OCI-LY1 (cell line): ENCODE data around the gene NDUFS1.
"Not testable (repeated sequence)": the region's sequence is repeated elsewhere in the genome, so short reads cannot be mapped to it uniquely, and the experiment has no call there.

ENCODE experiments used
- H2AFZ ChIP-seq: fragments of 200-600 bp; sonication (generic), shearing (Covaris generic); 2 replicates; pipeline ENCODE4 v1.6.0; 2014; ENCODE audit warnings: antibody characterized with exemption, mild to moderate bottlenecking, low read length
- H3F3A ChIP-seq: fragments of 200-600 bp; sonication (generic), shearing (Covaris generic); 2 replicates; pipeline ENCODE4 v1.6.0; 2014; ENCODE audit warnings: mild to moderate bottlenecking, antibody characterized with exemption, low read length, moderate library complexity; ENCODE audit not compliant: insufficient read depth
- H3K27ac ChIP-seq: fragments of 200-600 bp; sonication (generic); 2 replicates; pipeline ENCODE4 v1.5.1; 2014; ENCODE audit warnings: low read length, mixed run types, mild to moderate bottlenecking, low read depth; ENCODE audit not compliant: poor library complexity, severe bottlenecking
- H3K27me3 ChIP-seq: fragments of 200-600 bp; sonication (generic); 2 replicates; pipeline ENCODE4 v1.6.0; 2014; ENCODE audit warnings: antibody characterized with exemption, mild to moderate bottlenecking, low read length, moderate library complexity; ENCODE audit not compliant: insufficient read depth
- H3K36me3 ChIP-seq: fragments of 200-600 bp; sonication (generic); 2 replicates; pipeline ENCODE4 v1.6.1; 2014; ENCODE audit warnings: mild to moderate bottlenecking, antibody characterized with exemption, low read length, moderate library complexity, mixed read lengths; ENCODE audit not compliant: insufficient read depth
- H3K4me1 ChIP-seq: fragments of 200-600 bp; sonication (generic); 2 replicates; pipeline ENCODE4 v1.5.1; 2014; ENCODE audit warnings: mild to moderate bottlenecking, low read length, moderate library complexity; ENCODE audit not compliant: insufficient read depth, severe bottlenecking
- H3K4me2 ChIP-seq: fragments of 200-600 bp; sonication (generic), shearing (Covaris generic); 2 replicates; pipeline ENCODE4 v1.6.1; 2014; ENCODE audit warnings: low read length
- H3K4me3 ChIP-seq: fragments of 200-600 bp; sonication (generic); 2 replicates; pipeline ENCODE4 v1.5.1; 2014; ENCODE audit warnings: low read length, low read depth, mild to moderate bottlenecking, mixed read lengths; ENCODE audit not compliant: poor library complexity, severe bottlenecking
- H3K79me2 ChIP-seq: fragments of 200-600 bp; shearing (Covaris generic); 2 replicates; pipeline ENCODE4 v1.6.1; 2016; ENCODE audit warnings: mixed run types, low read length, mixed read lengths; ENCODE audit not compliant: insufficient read depth
- H3K9ac ChIP-seq: fragments of 200-600 bp; sonication (generic), shearing (Covaris generic); 2 replicates; pipeline ENCODE4 v1.6.1; 2014; ENCODE audit warnings: mild to moderate bottlenecking, low read length, mixed read lengths
- H3K9me2 ChIP-seq: fragments of 200-600 bp; sonication (generic), shearing (Covaris generic); 2 replicates; pipeline ENCODE4 v1.6.1; 2014; ENCODE audit warnings: low read depth, mild to moderate bottlenecking, low read length, mixed read lengths
- H3K9me3 ChIP-seq: fragments of 200-600 bp; shearing (Covaris generic); 2 replicates; pipeline ENCODE4 v1.6.1; 2014; ENCODE audit warnings: low read length, mixed read lengths
- H4K20me1 ChIP-seq: fragments of 200-600 bp; sonication (generic), shearing (Covaris generic); 2 replicates; pipeline ENCODE4 v1.6.0; 2016; ENCODE audit warnings: mild to moderate bottlenecking, low read length; ENCODE audit not compliant: insufficient read depth
- EZH2 ChIP-seq: fragments of 200-600 bp; sonication (generic), shearing (Covaris generic); IDR thresholded peaks from 2 replicates; pipeline ENCODE4 v1.8.0; 2017; ENCODE audit warnings: borderline replicate concordance, mixed run types, mild to moderate bottlenecking, antibody characterized with exemption, low read length, moderate library complexity, mixed read lengths
- TF ChIP-seq, protein P1 (sequence below): fragments of 200-600 bp; sonication (generic), shearing (Covaris generic); IDR thresholded peaks from 2 replicates; pipeline ENCODE4 v1.5.1; 2017; ENCODE audit warnings: mild to moderate bottlenecking, antibody characterized with exemption, low read length, moderate library complexity, mixed read lengths

The NDUFS1 gene

DNA sequence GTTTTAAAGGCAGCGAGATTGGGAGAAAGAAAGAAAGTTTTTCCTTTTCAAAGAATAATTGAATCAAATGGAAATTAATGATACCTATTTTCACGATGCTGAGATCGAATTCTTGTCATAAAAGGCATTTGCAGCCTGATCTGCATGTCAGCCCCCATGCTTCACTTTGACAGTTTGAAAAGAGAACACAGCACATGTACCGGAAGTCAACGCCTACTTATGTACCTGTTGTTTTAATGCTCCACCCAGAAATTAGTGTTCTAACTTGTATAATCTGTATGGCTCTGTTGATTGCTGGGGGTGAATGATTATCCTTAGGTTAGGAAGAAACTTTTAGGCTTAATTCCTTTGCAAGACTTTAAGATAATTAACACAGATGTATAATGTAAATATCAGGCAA is 31.4 kb upstream of the NDUFS1 start:
- H3K9me3 ChIP-seq, result no peaks in the 10 kb centered on the region
- H3K79me2 ChIP-seq, result no peaks in the 10 kb centered on the region
- H3K27me3 ChIP-seq, result no peaks in the 10 kb centered on the region
- H3K4me3 ChIP-seq, result no peak overlapping the region
- H4K20me1 ChIP-seq, result no peaks in the 10 kb centered on the region
- H3K36me3 ChIP-seq, result no peaks in the 10 kb centered on the region
- no peaks in the 10 kb centered on the region for H3K9me2 ChIP-seq
- H3K27ac ChIP-seq, result no peak overlapping the region
- H3K4me1 ChIP-seq, result no peaks in the 10 kb centered on the region
- H3F3A ChIP-seq, result no peaks in the 10 kb centered on the region
- no peak overlapping the region for H3K9ac ChIP-seq
- no peak overlapping the region for H2AFZ ChIP-seq
- H3K4me2 ChIP-seq, result no peak overlapping the region
- TF ChIP-seq, protein P1, sequence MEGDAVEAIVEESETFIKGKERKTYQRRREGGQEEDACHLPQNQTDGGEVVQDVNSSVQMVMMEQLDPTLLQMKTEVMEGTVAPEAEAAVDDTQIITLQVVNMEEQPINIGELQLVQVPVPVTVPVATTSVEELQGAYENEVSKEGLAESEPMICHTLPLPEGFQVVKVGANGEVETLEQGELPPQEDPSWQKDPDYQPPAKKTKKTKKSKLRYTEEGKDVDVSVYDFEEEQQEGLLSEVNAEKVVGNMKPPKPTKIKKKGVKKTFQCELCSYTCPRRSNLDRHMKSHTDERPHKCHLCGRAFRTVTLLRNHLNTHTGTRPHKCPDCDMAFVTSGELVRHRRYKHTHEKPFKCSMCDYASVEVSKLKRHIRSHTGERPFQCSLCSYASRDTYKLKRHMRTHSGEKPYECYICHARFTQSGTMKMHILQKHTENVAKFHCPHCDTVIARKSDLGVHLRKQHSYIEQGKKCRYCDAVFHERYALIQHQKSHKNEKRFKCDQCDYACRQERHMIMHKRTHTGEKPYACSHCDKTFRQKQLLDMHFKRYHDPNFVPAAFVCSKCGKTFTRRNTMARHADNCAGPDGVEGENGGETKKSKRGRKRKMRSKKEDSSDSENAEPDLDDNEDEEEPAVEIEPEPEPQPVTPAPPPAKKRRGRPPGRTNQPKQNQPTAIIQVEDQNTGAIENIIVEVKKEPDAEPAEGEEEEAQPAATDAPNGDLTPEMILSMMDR, result no peak
- no peak for TF ChIP-seq EZH2

- no peak overlapping the region for H2AFZ ChIP-seq
- no peaks in the 10 kb centered on the region for H3K4me1 ChIP-seq
- no peaks in the 10 kb centered on the region for H3K36me3 ChIP-seq
- H3K4me3 ChIP-seq, result no peak overlapping the region
- no peaks in the 10 kb centered on the region for H3K27me3 ChIP-seq
- no peak overlapping the region for H3K27ac ChIP-seq
- H4K20me1 ChIP-seq, result no peaks in the 10 kb centered on the region
- no peaks in the 10 kb centered on the region for H3K79me2 ChIP-seq
- TF ChIP-seq, protein P1, result no peak
- TF ChIP-seq EZH2, result no peak
- H3F3A ChIP-seq, result no peaks in the 10 kb centered on the region
- H3K4me2 ChIP-seq, result no peak overlapping the region
- H3K9me3 ChIP-seq, result no peaks in the 10 kb centered on the region
- no peak overlapping the region for H3K9ac ChIP-seq
- H3K9me2 ChIP-seq, result no peaks in the 10 kb centered on the region
Observed at GRCh38 chr2:206190111-206190510, 30.9 kb upstream of the NDUFS1 start.

GRCh38 chr2:206189691-206190090 is 30.4 kb upstream of the NDUFS1 start:
- H3K9me3 ChIP-seq, result no peaks in the 10 kb centered on the region
- H2AFZ ChIP-seq, result no peak overlapping the region

DNA sequence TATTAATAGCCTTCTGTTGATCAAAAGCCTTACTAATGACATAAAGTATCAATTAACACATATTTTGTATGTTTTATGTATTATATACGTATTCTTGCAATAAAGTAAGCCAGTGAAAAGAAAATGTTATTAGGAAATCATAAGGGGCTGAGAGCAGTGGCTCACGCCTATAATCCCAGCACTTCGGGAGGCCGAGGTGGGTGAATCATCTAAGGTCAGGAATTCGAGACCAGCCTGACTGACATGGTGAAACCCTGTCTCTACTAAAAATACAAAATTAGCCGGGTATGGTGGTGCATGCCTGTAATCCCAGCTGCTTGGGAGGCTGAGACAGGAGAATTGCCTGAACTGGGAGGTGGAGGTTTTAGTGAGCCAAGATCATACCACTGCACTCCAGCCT is 22.3 kb upstream of the NDUFS1 start:
- not testable (repeated sequence) for H3K9me2 ChIP-seq, H3K9me3 ChIP-seq, H2AFZ ChIP-seq, H3K79me2 ChIP-seq, H3F3A ChIP-seq, H3K4me3 ChIP-seq, H3K36me3 ChIP-seq, H3K9ac ChIP-seq, H3K4me2 ChIP-seq, H3K27me3 ChIP-seq, H4K20me1 ChIP-seq, H3K4me1 ChIP-seq, H3K27ac ChIP-seq

More at GRCh38 chr2:206189691-206190090, 30.4 kb upstream of the NDUFS1 start:
- no peak for TF ChIP-seq EZH2
- TF ChIP-seq, protein P1, result no peak
- no peaks in the 10 kb centered on the region for H3K36me3 ChIP-seq
- H3K4me1 ChIP-seq, result no peaks in the 10 kb centered on the region
- H3K27ac ChIP-seq, result no peak overlapping the region
- H3K79me2 ChIP-seq, result no peaks in the 10 kb centered on the region
- no peaks in the 10 kb centered on the region for H3K9me2 ChIP-seq
- no peak overlapping the region for H3K4me3 ChIP-seq
- no peak overlapping the region for H3K9ac ChIP-seq
- no peaks in the 10 kb centered on the region for H3F3A ChIP-seq
- H4K20me1 ChIP-seq, result no peaks in the 10 kb centered on the region
- H3K27me3 ChIP-seq, result no peaks in the 10 kb centered on the region
- no peak overlapping the region for H3K4me2 ChIP-seq
